GM19099 (cell line): ENCODE measurements around the gene STMN3.

Experiments used
- POLR2A ChIP-seq: IDR thresholded peaks from 3 replicates; pipeline ENCODE4 v1.6.1; 2011; ENCODE audit warnings: low read depth; ENCODE audit not compliant: insufficient read length; ENCODE audit errors: extremely low read depth

The STMN3 gene

GRCh38 chr20:63640086-63640485 lies 13.1 kb downstream of the STMN3 start:
- TF ChIP-seq POLR2A: no peak

GRCh38 chr20:63639093-63639975 lies 13.9 kb downstream of the STMN3 start:
- peak; percentile 52 for TF ChIP-seq POLR2A

- TF ChIP-seq POLR2A: no peak
Observed at GRCh38 chr20:63636752-63637628, 16.2 kb downstream of the STMN3 start.

- TF ChIP-seq POLR2A: no peak
Observed at GRCh38 chr20:63635431-63636141, 17.6 kb downstream of the STMN3 start.

GRCh38 chr20:63633732-63634131 lies 19.5 kb downstream of the STMN3 start:
- TF ChIP-seq POLR2A: no peak

GRCh38 chr20:63628246-63628975 lies 24.8 kb downstream of the STMN3 start:
- peak; percentile 42 for TF ChIP-seq POLR2A

GRCh38 chr20:63627751-63628245 lies 25.4 kb downstream of the STMN3 start:
- no peak for TF ChIP-seq POLR2A

- peak; percentile 76 for TF ChIP-seq POLR2A
Observed at GRCh38 chr20:63627129-63627750, 26.0 kb downstream of the STMN3 start.

GRCh38 chr20:63626424-63627128 lies 26.6 kb downstream of the STMN3 start, which contains the start of gene GMEB2:
GMEB2 (minus strand) TSS chr20:63627101; CDS start chr20:63619397, 7,704 bp downstream.
- peak; percentile 85 for TF ChIP-seq POLR2A

- no peak for TF ChIP-seq POLR2A
Observed at GRCh38 chr20:63625771-63626423, 27.3 kb downstream of the STMN3 start.

- TF ChIP-seq POLR2A: no peak
Observed at GRCh38 chr20:63624486-63624885, 28.7 kb downstream of the STMN3 start.

GRCh38 chr20:63622732-63623131 lies 30.5 kb downstream of the STMN3 start:
- TF ChIP-seq POLR2A: no peak

GRCh38 chr20:63622096-63622495 lies 31.1 kb downstream of the STMN3 start:
- TF ChIP-seq POLR2A: no peak
